SJCRH30 (cell line): ENCODE data around the gene FASTKD1. TPM values are rescaled to one million over a fixed set of nuclear protein-coding genes. Genes with fewer than 3 reads are reported as not detected.
A peak's percentile ranks its signal among the peaks of the same experiment; 100 is the strongest.
"Not testable (repeated sequence)": the region's sequence is repeated elsewhere in the genome, so short reads cannot be mapped to it uniquely, and the experiment has no call there.

Experiments
- DNase-seq, 2 experiments: peaks; one replicate each; pipeline ENCODE4 v3.0.0-alpha.2; 2015 to 2020
- H3K27ac ChIP-seq: fragments of 250-450 bp; sonication (Bioruptor Pico); 2 replicates; pipeline ENCODE4 v1.5.1; 2020; ENCODE audit warnings: mild to moderate bottlenecking, moderate library complexity
- H3K27me3 ChIP-seq: fragments of 250-450 bp; sonication (Bioruptor Pico); 2 replicates; pipeline ENCODE4 v1.5.1; 2020; ENCODE audit warnings: mild to moderate bottlenecking, moderate library complexity
- H3K36me3 ChIP-seq: fragments of 250-450 bp; sonication (Bioruptor Pico); 2 replicates; pipeline ENCODE4 v1.5.1; 2020; ENCODE audit warnings: mild to moderate bottlenecking, moderate library complexity
- H3K4me1 ChIP-seq: fragments of 250-450 bp; sonication (Bioruptor Pico); 2 replicates; pipeline ENCODE4 v1.5.1; 2020; ENCODE audit warnings: mild to moderate bottlenecking, moderate library complexity
- H3K4me3 ChIP-seq: fragments of 250-450 bp; sonication (Bioruptor Pico); 2 replicates; pipeline ENCODE4 v1.5.1; 2020; ENCODE audit warnings: mild to moderate bottlenecking, moderate library complexity
- H3K9me3 ChIP-seq: fragments of 250-450 bp; sonication (Bioruptor Pico); replicated peaks from 2 replicates; pipeline ENCODE4 v1.5.1; 2020; ENCODE audit warnings: mild to moderate bottlenecking, moderate library complexity
- total RNA-seq: library from RNA; depleted of rRNA; stranded (reverse); fragments of >200 nt; shearing (Covaris generic); gene quantifications from 2 replicates; pipeline ENCODE4 v1.2.3, GENCODE V29; 2014; rRNA removed

The FASTKD1 gene
- total RNA-seq = 33.2 and 40.0 TPM in 2 replicates

GRCh38 chr2:169573160-169573973 lies at the start of gene FASTKD1:
Gene FASTKD1 (minus strand): TSS chr2:169573865. CDS start chr2:169572029, 1,836 bp downstream.
- DNase-seq = peak; percentile 92 to 94
- Histone ChIP-seq H3K4me1 (peaks cover 4% of the 10 kb centered on the region; the same call in 1 of the 2 replicates), H3K27me3 (no peaks in the 10 kb centered on the region), H3K36me3 (no peaks in the 10 kb centered on the region), H3K27ac (peak within 1 kb of the TSS; percentile 54), H3K4me3 (peak within 1 kb of the TSS; percentile 71), H3K9me3 (no peaks in the 10 kb centered on the region)

GRCh38 chr2:169623235-169623634 lies 49.6 kb upstream of the FASTKD1 start:
- no peaks in the 10 kb centered on the region for H3K4me1 ChIP-seq
- H3K27ac ChIP-seq = no peak overlapping the region
- peaks cover 48% of the 10 kb centered on the region for H3K36me3 ChIP-seq
- H3K27me3 ChIP-seq = no peaks in the 10 kb centered on the region
- no peaks in the 10 kb centered on the region for H3K9me3 ChIP-seq
- DNase-seq = no peak
- no peak overlapping the region for H3K4me3 ChIP-seq

GRCh38 chr2:169620509-169620908 lies 46.8 kb upstream of the FASTKD1 start:
- Histone ChIP-seq H3K27me3 (no peaks in the 10 kb centered on the region), H3K4me3 (no peak overlapping the region), H3K4me1 (no peaks in the 10 kb centered on the region), H3K27ac (no peak overlapping the region), H3K36me3 (peaks cover 53% of the 10 kb centered on the region), H3K9me3 (peaks cover 9% of the 10 kb centered on the region)
- no peak for DNase-seq

GRCh38 chr2:169619946-169620345 lies 46.3 kb upstream of the FASTKD1 start:
- Histone ChIP-seq H3K4me3 (no peak overlapping the region), H3K36me3 (peaks cover 58% of the 10 kb centered on the region), H3K27ac (no peak overlapping the region), H3K9me3 (peaks cover 9% of the 10 kb centered on the region), H3K27me3 (no peaks in the 10 kb centered on the region), H3K4me1 (no peaks in the 10 kb centered on the region)
- no peak for DNase-seq

GRCh38 chr2:169615982-169616381 lies 42.3 kb upstream of the FASTKD1 start:
- not testable (repeated sequence) for H3K27ac ChIP-seq, H3K4me3 ChIP-seq, H3K9me3 ChIP-seq, H3K27me3 ChIP-seq, H3K4me1 ChIP-seq, DNase-seq
- H3K36me3 ChIP-seq = peaks cover 64% of the 10 kb centered on the region

- DNase-seq = no peak
- Histone ChIP-seq H3K27ac (no peak overlapping the region), H3K4me1 (no peaks in the 10 kb centered on the region), H3K9me3 (peaks cover 9% of the 10 kb centered on the region), H3K4me3 (no peak overlapping the region), H3K36me3 (peaks cover 72% of the 10 kb centered on the region), H3K27me3 (no peaks in the 10 kb centered on the region)
Measured at GRCh38 chr2:169613876-169614275, 40.2 kb upstream of the FASTKD1 start.

GRCh38 chr2:169609264-169609663 lies 35.6 kb upstream of the FASTKD1 start:
- DNase-seq = no peak
- H3K36me3 ChIP-seq = peaks cover 71% of the 10 kb centered on the region

GRCh38 chr2:169599568-169599967 lies 25.9 kb upstream of the FASTKD1 start:
- no peaks in the 10 kb centered on the region for H3K27me3 ChIP-seq
- no peaks in the 10 kb centered on the region for H3K4me1 ChIP-seq
- H3K36me3 ChIP-seq = peaks cover 7% of the 10 kb centered on the region; the same call in 1 of the 2 replicates
- H3K27ac ChIP-seq = no peak overlapping the region
- H3K9me3 ChIP-seq = no peaks in the 10 kb centered on the region
- no peak for DNase-seq
- no peak overlapping the region for H3K4me3 ChIP-seq

More at GRCh38 chr2:169609264-169609663, 35.6 kb upstream of the FASTKD1 start:
- H3K27ac ChIP-seq = no peak overlapping the region
- no peaks in the 10 kb centered on the region for H3K4me1 ChIP-seq
- H3K9me3 ChIP-seq = no peaks in the 10 kb centered on the region
- no peak overlapping the region for H3K4me3 ChIP-seq
- H3K27me3 ChIP-seq = no peaks in the 10 kb centered on the region

GRCh38 chr2:169598982-169599381 lies 25.3 kb upstream of the FASTKD1 start:
- DNase-seq = no peak
- Histone ChIP-seq H3K9me3 (no peaks in the 10 kb centered on the region), H3K27ac (no peak overlapping the region), H3K4me1 (no peaks in the 10 kb centered on the region), H3K36me3 (peaks cover 7% of the 10 kb centered on the region; the same call in 1 of the 2 replicates), H3K27me3 (no peaks in the 10 kb centered on the region), H3K4me3 (no peak overlapping the region)

GRCh38 chr2:169596546-169596945 lies 22.9 kb upstream of the FASTKD1 start:
- not testable (repeated sequence) for H3K9me3 ChIP-seq, H3K4me3 ChIP-seq, H3K27me3 ChIP-seq, DNase-seq, H3K27ac ChIP-seq, H3K4me1 ChIP-seq, H3K36me3 ChIP-seq

GRCh38 chr2:169590804-169591203 lies 17.1 kb upstream of the FASTKD1 start:
- no peak overlapping the region for H3K27ac ChIP-seq
- H3K9me3 ChIP-seq = no peaks in the 10 kb centered on the region
- DNase-seq = no peak

GRCh38 chr2:169585673-169586072 lies 12.0 kb upstream of the FASTKD1 start:
- peak overlapping the region; percentile 87 for H3K4me3 ChIP-seq
- peak overlapping the region; percentile 94 for H3K27ac ChIP-seq
- no peaks in the 10 kb centered on the region for H3K4me1 ChIP-seq
- no peak for DNase-seq
- peaks cover 5% of the 10 kb centered on the region; the same call in 1 of the 2 replicates for H3K9me3 ChIP-seq
- no peaks in the 10 kb centered on the region for H3K36me3 ChIP-seq
- H3K27me3 ChIP-seq = no peaks in the 10 kb centered on the region

More at GRCh38 chr2:169590804-169591203, 17.1 kb upstream of the FASTKD1 start:
- Histone ChIP-seq H3K36me3 (no peaks in the 10 kb centered on the region), H3K4me1 (no peaks in the 10 kb centered on the region), H3K27me3 (no peaks in the 10 kb centered on the region), H3K4me3 (no peak overlapping the region)

- Histone ChIP-seq H3K4me1 (no peaks in the 10 kb centered on the region), H3K27me3 (no peaks in the 10 kb centered on the region), H3K4me3 (peak within 1 kb of the TSS; percentile 87), H3K27ac (peak within 1 kb of the TSS; percentile 94), H3K36me3 (no peaks in the 10 kb centered on the region), H3K9me3 (peaks cover 5% of the 10 kb centered on the region; the same call in 1 of the 2 replicates)
- peak; percentile 90 to 93 for DNase-seq
Measured at GRCh38 chr2:169584005-169584877, 10.6 kb upstream of the FASTKD1 start, which contains the start of gene PPIG. Gene PPIG (plus strand): TSS chr2:169584351. CDS start chr2:169604042, 19,691 bp downstream.

GRCh38 chr2:169583518-169583917 lies 9.9 kb upstream of the FASTKD1 start:
- no peak overlapping the region for H3K27ac ChIP-seq
- H3K9me3 ChIP-seq = peaks cover 5% of the 10 kb centered on the region; the same call in 1 of the 2 replicates
- DNase-seq = no peak
- no peaks in the 10 kb centered on the region for H3K27me3 ChIP-seq
- no peaks in the 10 kb centered on the region for H3K36me3 ChIP-seq
- no peaks in the 10 kb centered on the region for H3K4me1 ChIP-seq
- H3K4me3 ChIP-seq = peak overlapping the region; percentile 87; the same call in 1 of the 2 replicates
